ENCODE results near the gene ALPI. TPM values are rescaled to one million over a fixed set of nuclear protein-coding genes. Genes with fewer than 3 reads are reported as not detected.

ALPI gene
- total RNA-seq, 1 donor from 2014 or later, result not detected

DNA sequence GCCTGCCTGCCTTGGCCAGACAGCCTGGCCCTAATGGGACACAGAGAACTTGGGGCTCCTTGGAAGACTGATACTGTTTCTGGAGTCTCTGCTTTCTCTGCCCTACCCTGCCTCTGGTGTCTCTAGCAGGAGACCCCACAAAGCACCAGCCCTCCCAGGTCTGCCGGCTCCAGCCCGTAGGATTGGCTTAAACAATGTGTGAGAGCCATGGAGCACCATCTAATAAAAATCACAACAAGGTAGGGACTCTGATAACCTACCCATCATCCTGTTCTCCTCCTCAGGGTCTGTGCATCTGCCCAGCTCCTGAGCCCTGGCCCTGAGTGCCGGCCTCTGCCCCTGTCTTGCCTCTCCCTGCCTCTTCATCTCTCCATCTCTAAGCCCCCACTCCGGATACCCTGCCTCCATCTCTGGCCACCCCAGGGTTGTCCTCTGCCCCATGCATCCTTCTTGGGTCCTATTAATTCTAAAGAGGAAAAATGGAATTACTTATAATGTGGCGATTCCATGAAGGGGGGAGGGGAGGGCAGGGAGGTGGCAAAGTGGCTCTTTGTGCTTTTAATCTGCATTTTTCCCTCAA lies 32.9 kb downstream of the ALPI start:
- no peak for DNase-seq (ENCODE audit: missing footprints)
- ATAC-seq, result no peak
- intact Hi-C loops (cut with DNase I), result no loop called here

DNA sequence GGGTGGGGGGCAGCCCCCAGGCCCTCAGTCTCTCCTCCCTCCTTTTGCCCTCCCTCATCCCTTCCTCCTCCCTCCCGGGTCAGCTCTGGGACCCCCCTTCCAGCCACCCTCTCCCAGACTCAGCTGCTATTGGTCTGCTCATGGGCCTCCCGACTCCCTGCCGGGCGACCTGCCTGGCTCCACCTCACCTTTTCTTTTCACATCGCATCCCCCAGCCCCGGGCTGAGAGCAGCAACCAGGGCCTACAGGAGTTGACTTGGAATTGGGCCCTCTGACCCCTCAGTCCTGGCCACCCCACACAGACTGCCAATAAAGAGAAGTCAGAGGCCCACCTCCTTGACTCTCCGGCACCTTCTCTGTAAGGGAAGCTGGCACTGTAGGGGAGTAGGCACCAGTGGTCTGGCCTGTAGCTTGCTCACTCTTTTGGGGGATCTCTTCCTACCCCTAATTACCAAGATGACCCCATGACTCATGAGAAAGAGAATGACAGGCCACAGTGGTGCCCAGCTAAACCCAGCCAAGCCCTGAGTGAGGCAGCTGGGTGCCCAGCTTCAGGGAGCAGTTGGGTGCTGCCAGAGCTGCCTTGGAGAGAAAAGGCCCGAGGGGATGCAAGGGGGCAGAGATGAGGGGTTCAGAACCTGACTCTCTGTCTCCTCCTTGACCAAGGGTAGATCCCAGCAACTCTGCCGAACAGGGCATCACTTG lies 33.7 kb downstream of the ALPI start:
- intact Hi-C loops (cut with DNase I), result no loop called here
- no peak for ATAC-seq
- no peak for DNase-seq (ENCODE audit: missing footprints)

DNA sequence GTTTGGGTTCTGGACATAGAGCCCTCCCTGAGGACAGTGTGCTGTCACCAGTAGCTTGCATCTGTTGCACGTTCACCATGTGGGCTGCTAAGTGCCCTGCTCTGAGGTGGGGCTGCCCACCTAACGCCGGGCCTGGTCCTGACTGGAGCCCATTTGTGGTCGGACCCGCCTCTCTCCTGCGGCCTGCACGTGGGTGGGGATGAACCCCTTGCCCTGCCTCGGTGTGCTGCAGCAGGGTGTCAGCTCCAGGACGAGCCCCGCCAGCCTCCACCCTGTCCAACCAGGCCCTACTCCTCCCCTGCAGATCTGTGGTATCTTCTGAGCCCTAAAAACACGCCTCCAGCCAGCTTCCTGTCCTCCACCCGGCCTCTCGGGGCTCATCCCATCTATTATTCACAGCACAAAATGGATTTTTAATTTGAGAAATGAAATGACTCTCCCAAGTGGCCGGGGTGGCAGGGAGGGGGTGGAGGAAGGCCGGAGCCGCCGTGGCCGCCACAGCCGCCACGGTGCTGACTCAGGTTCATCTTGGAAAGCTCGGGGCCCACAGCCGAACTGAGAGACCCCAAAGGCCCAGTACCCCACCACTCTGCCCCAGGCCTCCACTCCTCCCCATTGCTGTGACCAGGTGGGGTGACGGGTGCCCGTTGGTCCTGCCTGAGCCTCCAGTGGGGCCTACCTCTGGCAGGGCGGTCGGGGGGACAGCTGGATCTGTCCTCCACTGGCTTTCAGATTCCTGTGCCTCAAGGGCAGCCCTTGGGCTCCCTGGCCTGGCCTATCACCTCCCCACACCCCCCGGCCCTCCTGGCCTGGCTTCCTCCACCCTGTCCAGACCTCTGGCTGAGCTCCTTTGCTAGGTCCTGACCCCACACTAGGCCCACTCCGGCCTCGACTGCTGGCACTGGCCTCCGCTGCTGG lies 34.5 kb downstream of the ALPI start:
- DNase-seq (ENCODE audit: missing footprints) (no peak), ATAC-seq (no peak)
- intact Hi-C loops (cut with DNase I), result no loop called here

DNA sequence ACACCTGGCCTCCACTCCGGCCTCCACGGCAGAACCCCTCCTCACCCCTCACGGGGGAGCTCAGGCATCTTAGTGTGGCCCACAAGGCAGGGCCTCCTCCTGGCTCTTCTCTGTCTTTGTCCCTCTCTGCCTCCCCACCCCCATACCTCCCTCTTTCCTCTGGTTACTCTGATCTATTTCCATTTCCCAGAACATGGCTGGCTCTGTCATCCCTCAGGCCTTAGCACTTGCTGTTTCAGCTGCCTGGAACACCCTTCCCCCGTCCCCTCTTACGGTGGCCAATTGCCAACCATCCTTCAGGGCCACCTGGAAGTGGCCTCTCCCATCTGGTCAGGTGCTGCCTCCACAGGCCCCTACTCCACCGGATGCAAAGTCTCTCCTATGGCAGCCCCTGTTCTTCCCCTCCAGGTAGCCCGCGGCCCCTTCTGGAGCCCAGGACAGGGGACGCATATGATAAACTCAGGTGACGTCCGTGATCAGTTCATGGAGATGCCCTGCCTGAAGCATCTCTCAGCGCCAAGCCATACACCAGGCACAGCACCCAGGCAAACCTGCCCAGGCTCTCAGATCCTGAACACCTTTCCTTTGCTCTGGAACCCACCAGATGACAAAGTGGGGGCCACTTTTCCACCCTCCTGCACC lies 35.3 kb downstream of the ALPI start:
- intact Hi-C loops (cut with DNase I), result no loop called here
- DNase-seq (ENCODE audit: missing footprints) (peak; percentile 50), ATAC-seq (no peak)

DNA sequence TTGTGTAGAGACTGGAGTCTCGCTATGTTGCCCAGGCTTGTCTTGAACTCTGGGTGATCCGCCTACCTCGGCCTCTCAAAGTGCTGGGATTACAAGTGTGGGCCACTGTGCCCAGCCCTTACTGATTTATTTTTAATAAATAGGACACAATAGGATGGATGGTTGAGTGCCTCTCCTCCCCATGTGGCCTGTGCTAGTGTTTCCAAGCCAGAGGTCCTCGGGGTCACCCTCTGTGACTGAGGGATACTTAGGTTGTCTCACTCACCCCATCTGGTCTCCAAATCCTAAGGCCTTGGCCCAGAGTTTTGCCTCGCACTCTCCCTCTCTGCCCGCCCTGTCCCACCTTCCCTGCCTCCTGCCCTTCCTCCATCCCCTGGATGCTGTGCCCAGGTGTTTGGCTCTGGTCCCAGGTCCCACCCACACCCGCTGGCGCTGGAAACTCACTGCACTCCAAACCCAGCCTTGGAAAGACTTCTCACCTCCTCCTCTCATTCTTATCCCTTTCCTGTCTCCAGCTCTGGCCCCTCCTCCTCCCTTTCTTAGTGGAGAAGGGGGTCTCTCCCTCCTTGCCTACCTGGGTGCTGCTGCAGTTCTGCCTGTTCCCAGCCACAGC lies 36.4 kb downstream of the ALPI start:
- no peak for ATAC-seq
- peak; percentile 37 for DNase-seq (ENCODE audit: missing footprints)
- intact Hi-C loops (cut with DNase I), result no loop called here

DNA sequence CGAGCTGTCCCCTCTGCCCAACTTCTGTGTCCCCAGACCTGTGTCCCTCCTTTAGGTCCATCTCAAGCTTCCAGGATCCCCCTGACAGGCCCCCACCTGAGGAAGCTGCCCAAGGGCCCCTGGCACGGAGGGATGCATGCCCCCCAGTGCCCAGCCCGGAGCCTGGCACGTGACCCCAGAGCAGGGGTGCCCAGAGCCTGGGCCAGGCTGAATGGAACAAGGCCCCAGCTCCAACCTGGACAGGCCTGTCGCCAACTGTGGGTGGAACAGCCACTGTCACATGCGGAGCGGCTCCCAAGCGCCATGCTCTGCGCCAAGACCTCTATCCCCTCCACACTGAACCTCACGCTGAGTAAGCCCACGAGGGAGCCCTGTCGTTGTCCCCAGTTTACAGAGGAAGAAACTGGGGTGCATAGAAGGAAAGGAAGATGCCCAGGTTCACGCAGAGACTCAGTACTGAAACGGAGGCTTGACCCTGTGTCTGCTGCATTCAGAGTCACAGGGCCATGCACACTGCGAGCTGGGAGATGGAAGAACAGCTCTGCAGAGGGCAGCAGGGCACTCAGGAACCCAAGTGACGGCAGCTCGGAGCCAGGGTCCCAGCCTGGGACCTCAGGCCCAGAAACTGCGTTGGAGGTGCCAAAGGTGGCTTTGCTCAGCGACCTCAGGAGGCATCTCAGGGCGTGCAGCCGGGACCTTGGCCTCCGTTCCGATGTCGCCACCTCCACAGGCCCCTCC lies 37.2 kb downstream of the ALPI start:
- ATAC-seq, result no peak
- intact Hi-C loops (cut with DNase I), result no loop called here
- peak; percentile 23 for DNase-seq (ENCODE audit: missing footprints)

DNA sequence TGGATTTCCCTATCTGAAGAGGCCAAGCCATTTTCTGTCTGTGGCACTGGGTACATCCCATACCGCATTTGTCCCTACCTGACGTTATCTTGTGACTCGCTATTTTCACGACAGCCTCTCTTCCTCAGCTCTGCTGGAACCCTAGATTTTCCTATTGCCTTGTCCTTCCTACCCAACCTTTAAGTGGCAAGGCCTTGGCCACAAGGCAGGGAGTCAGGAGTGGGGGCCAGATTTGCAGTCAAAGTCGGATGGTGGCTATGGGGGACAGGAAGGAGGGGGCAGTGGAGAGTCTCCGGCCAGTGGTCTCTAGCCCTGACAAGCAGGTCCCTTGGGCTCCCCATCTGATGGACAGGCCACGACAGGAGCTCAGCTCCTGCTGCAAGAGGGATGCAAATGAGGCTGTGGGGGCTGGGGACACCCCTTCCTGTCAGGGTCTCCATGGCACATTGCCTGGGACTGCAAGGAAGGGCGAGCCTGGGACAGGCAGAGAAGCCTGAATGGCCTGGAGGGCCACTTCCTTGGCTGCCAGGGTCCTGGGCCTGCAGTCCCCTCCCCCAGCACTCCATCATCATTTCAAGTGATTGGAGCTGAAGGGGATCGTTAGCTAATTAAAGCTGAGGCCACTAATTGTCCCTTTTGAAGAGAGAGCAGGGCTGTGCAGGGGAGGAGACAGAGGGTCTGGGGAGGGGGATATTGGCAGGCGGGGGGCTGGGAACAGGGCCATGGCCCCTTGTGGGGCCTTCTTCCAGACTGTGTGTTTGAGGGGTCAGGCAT lies 37.9 kb downstream of the ALPI start:
- DNase-seq (ENCODE audit: missing footprints), result peak; percentile 4
- intact Hi-C loops (cut with DNase I), result no loop called here

DNA sequence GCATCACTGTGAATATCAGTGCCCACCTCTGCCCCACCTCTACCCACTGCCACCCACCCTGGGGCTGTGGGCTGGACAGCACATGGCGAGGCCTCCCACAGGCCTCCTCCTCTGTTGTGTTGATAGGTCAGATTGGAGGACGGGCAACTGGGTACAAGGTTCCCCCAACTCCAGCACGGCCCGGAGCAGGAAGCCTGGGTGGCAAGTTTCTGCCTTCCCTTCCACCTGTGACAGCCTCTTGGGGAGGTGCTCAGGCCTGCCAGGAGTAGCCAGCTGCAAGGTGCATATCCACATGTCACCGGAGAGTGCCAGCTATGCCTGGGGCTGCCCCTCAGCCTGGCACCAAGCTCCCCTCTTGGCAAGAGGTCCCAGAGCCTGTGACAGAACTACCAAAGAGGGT lies 38.6 kb downstream of the ALPI start:
- intact Hi-C loops (cut with DNase I), result no loop called here
- DNase-seq (ENCODE audit: missing footprints), result peak; percentile 25
- no peak for ATAC-seq

More for the DNA sequence above, 37.9 kb downstream of the ALPI start:
- ATAC-seq, result no peak

DNA sequence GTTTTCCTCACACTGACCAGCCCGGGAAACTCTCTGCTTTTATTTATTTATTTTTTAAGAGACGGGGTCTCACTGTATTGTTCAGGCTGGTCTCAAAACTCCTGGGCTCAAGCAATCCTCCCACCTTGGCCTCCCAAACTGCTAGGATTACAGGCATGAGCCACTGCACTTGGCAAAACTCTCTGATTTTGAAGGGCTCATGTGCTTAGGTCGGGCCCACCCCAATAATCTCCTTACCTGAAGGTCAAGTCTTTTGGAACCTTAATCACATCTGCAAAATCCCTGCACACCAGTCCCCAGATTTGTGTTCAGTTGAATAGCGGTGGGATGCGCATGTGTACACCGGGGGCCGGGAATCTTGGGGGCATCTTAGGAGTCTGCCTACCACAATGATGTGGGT lies 39.3 kb downstream of the ALPI start:
- DNase-seq (ENCODE audit: missing footprints), result no peak
- intact Hi-C loops (cut with DNase I), result no loop called here
- ATAC-seq, result no peak

DNA sequence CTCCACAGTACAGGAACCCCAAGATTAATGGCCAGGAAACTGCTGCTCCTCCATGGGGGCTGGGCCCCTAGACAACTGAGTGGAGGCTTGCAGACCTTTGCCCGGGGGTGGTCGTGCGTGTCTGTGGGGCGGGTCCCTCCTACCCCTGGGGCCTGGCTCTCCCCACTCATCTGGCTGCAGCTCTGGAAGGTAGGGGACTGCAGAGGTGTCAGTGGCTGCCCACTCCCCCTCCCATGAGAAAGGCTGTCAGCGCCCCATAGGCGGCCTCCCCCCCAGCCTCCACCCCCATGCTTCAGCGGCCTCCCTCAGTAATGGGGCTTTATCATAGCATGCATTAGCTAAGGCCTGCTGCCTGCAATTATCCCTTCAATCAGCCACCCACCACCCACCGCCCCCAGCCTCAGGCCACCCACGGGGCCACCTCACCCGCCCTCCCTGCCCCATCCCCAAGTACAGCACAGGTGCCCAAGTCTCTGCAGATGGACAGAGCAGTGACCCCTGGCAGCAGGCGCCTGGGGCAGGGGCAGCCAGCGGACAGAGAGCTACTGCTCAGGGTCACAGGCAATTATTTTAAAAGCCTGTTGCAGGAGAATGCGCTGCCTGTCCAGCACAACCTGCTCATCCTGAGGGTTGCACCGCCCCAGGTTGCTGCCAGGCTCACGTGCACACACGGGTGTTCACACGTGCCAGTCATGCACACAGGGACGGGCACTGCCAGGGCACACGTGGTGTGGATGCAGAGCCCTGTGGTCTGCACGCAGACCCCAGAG lies 40.7 kb downstream of the ALPI start:
- DNase-seq (ENCODE audit: missing footprints), result no peak
- ATAC-seq, result no peak
- intact Hi-C loops (cut with DNase I), result no loop called here

DNA sequence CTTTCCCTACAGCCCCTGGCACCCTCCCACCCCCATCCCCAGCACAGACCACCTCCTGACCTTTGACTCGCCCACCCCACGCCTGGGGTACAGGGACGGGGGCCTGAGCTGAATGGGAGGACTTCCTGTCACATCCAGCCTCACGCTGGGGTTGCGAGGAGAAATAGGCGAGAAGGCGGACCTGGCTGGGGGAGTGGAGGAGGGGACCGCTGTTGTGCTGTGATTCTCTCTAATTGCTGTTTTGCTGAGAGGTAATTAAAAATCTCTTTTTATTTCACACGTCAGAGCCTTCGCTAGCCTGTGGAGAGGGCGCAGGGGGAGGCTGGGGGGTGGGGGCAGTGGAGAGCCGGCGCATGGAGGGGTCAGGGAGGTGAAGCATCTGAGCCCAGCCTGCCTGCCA lies 41.4 kb downstream of the ALPI start:
- no peak for ATAC-seq
- intact Hi-C loops (cut with DNase I), result no loop called here
- DNase-seq (ENCODE audit: missing footprints), result no peak

DNA sequence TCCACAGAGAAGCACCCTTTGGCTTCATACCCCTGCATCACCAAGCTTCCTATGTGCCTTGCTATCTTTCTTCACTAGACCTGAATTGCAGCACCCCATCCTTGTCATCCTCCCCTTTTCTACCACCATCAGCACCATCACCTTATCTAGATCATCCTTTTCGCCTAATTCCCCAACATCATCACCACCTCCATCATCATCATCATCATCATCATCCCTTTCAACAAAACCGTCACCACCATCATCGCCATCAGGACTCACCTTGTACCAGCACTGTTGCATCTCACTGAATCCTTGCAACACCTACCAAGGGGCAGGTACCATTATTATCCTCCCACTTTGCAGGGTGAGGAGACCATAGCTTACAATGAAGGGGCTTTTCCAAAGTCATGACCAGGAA lies 42.5 kb downstream of the ALPI start:
- DNase-seq (ENCODE audit: missing footprints), result no peak
- intact Hi-C loops (cut with DNase I), result no loop called here
- no peak for ATAC-seq

DNA sequence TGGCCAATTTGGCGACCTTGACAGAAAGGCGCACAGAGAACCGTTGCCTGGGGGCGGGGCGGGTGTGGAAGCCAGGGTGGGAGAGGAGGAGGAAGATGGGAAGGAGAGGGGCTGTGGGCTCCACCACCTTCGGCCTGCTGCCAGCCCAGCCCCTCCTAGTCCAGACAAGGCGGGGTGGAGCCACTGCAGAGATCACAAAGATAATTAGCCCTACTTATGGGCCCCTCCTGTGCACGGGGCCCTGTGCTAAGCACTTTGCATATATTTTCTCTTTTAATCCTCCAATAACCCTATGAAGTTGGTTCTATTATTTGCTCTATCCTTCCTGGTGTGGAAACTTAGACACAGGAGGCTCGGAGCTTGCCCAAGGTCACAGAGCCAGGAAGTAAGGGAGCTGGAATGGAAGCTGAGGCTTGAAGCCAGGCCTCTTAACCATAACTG lies 45.4 kb downstream of the ALPI start:
- intact Hi-C loops (cut with DNase I), result no loop called here
- no peak for DNase-seq (ENCODE audit: missing footprints)

DNA sequence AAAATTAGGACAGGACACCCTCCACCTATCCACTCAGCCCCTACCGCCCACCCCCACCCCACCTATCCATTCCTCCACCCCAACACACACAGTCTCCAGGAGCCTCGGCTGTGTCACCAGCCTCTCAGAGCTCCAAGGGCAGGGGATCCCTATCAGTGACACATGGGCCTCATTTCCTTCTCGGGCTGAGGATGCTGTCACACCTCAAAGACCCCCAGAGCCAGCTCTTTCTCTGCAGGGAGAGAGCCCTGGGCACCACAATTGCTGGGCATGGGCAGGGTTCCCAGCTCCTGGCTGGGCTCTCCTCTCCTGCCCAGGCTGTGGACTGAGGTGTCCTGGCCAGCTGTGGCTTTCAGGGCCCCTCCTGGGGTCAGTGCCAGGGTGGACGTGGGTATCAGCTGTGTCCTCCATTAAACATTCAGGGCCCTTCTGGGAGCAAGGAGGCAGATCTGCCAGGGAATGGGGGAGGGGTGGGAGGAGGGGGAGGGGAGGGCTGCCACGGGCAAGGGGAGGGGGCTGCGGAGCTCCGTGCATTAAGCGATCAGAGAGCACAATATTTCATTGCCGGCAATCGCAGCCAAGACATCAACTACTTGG lies 45.9 kb downstream of the ALPI start:
- no peak for ATAC-seq

More for the DNA sequence above, 45.4 kb downstream of the ALPI start:
- ATAC-seq, result no peak

DNA sequence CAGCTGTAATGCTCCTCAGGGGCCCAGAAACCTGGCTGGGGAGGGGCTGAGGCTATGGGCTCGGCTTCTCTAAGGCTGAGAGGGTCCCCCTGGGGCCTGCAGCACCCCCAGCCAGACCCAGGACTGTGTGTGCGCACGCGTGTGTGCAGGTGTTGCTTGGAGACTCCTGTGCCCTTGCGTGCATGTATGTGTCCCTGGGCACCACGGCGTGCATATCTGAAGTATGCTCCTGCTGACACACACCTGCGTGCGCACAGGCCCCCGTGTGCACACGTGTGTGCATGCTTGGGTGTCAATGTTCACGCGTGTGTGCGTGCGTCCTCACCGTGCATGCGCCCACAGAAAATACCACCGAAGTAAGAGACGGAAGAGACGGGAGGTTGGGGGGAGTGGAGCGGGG lies 46.6 kb downstream of the ALPI start:
- ATAC-seq (no peak), DNase-seq (ENCODE audit: missing footprints) (no peak)
- intact Hi-C loops (cut with DNase I), result no loop called here

More for the DNA sequence above, 45.9 kb downstream of the ALPI start:
- intact Hi-C loops (cut with DNase I), result no loop called here
- DNase-seq (ENCODE audit: missing footprints), result no peak

Data from Right ventricle myocardium inferior (tissue), 1 donor.